HG03565 (cell line): ENCODE data around the gene MRAP.

Experiments
- ATAC-seq: cut with Tn5 transposase; IDR thresholded peaks from one replicate; pipeline ENCODE4 v1.9.1; 2021; ENCODE audit warnings: mild to moderate bottlenecking, moderate library complexity; ENCODE audit not compliant: unreplicated experiment

The MRAP gene

GRCh38 chr21:32321480-32321879 is 22.8 kb downstream of the MRAP start:
- no peak for ATAC-seq

GRCh38 chr21:32322103-32322502 is 23.4 kb downstream of the MRAP start:
- no peak for ATAC-seq

GRCh38 chr21:32322676-32323075 is 24.0 kb downstream of the MRAP start:
- no peak for ATAC-seq

GRCh38 chr21:32325706-32326105 is 27.1 kb downstream of the MRAP start:
- no peak for ATAC-seq

GRCh38 chr21:32328595-32328994 is 29.9 kb downstream of the MRAP start:
- ATAC-seq = no peak

- no peak for ATAC-seq
Observed at GRCh38 chr21:32329331-32329730, 30.7 kb downstream of the MRAP start.

GRCh38 chr21:32329776-32330175 is 31.1 kb downstream of the MRAP start:
- no peak for ATAC-seq

GRCh38 chr21:32330784-32331311 is 32.2 kb downstream of the MRAP start:
- no peak for ATAC-seq

GRCh38 chr21:32331444-32332305 is 33.0 kb downstream of the MRAP start:
- no peak for ATAC-seq

- no peak for ATAC-seq
Observed at GRCh38 chr21:32332463-32332951, 33.9 kb downstream of the MRAP start.

- ATAC-seq = no peak
Observed at GRCh38 chr21:32333953-32334673, 35.5 kb downstream of the MRAP start.

- ATAC-seq = no peak
Observed at GRCh38 chr21:32334980-32335531, 36.4 kb downstream of the MRAP start.

- no peak for ATAC-seq
Observed at GRCh38 chr21:32335601-32336575, 37.2 kb downstream of the MRAP start.

- no peak for ATAC-seq
Observed at GRCh38 chr21:32336711-32337110, 38.1 kb downstream of the MRAP start.

- no peak for ATAC-seq
Observed at GRCh38 chr21:32337206-32337605, 38.6 kb downstream of the MRAP start.

GRCh38 chr21:32338209-32338921 is 39.7 kb downstream of the MRAP start:
- no peak for ATAC-seq

GRCh38 chr21:32340863-32341848 is 42.5 kb downstream of the MRAP start:
- no peak for ATAC-seq

- no peak for ATAC-seq
Observed at GRCh38 chr21:32346951-32347350, 48.3 kb downstream of the MRAP start.
